ENCODE data around the gene ARAP3. TPM values are rescaled to one million over a fixed set of nuclear protein-coding genes. Genes with fewer than 3 reads are reported as not detected.

The ARAP3 gene
- total and polyA plus RNA-seq, 2 donors (not counting 1 experiment from before 2014, with no cell fraction given) = 0.34 to 3.7 TPM

DNA sequence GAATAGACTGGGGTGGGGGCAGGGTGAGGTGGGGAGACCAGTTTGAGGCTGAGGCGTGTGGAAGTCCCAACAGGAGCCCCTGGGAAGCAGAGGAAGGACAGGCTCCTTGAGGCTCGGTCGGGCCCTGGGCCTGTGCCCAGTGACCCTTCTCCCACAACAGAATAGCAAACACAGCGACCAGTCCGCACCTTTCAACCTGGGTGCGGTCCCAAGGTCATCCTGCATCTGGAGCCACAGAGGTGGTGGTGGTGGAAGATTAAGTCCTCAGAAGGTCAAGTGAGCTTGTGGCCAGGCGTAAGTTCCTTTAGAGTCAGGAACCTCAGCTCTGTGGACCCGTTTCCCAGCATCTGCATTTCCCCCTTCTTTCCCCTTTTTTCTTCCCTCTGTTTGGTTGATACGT, 26.0 kb upstream of the ARAP3 start:
- Mint-ChIP-seq H3K9me3 (ENCODE audit: insufficient read depth) (no peaks in the 10 kb centered on the region), H3K27ac (no peak overlapping the region), H3K27me3 (peaks cover 24% of the 10 kb centered on the region), H3K4me3 (no peak overlapping the region), H3K4me1 (peaks cover 4% of the 10 kb centered on the region)
- Histone ChIP-seq H2AFZ (ENCODE audit: insufficient read depth, low read depth, low read length, poor library complexity, severe bottlenecking) (no peak overlapping the region), H3K4me3 (ENCODE audit: control extremely low read depth in 1 of 5, extremely low read depth in 1 of 5, insufficient read depth in 1 of 5, low read depth in 2 of 5, low read length in 4 of 5) (no peak overlapping the region), H3K9ac (ENCODE audit: low read length) (no peak overlapping the region), H3K9me3 (ENCODE audit: control extremely low read depth in 1 of 3, control insufficient read depth in 2 of 3, insufficient read depth in 1 of 3, low read length in 2 of 3) (peaks cover 0 to 3% (median 0%) of the 10 kb centered on the region in 3 donors), H4K20me1 (ENCODE audit: control insufficient read depth, insufficient read depth, low read length, poor library complexity, severe bottlenecking) (no peaks in the 10 kb centered on the region), H3K27ac (ENCODE audit: low read length in 2 of 2) (no peak overlapping the region), H3K79me2 (ENCODE audit: control insufficient read depth, insufficient read depth, low read length) (no peaks in the 10 kb centered on the region), H3K36me3 (replicated peaks in 1 of 2; ENCODE audit: control extremely low read depth in 1 of 2, control insufficient read depth in 1 of 2, extremely low read depth in 1 of 2, insufficient read depth in 2 of 2, low read length in 1 of 2) (no peaks in the 10 kb centered on the region), H3K27me3 (replicated peaks in 1 of 4; ENCODE audit: control extremely low read depth in 1 of 4, control insufficient read depth in 3 of 4, insufficient read depth in 4 of 4, low read length in 3 of 4) (peaks cover 0 to 25% (median 10%) of the 10 kb centered on the region in 4 experiments), H3K4me2 (replicated peaks; ENCODE audit: low read depth, low read length, poor library complexity, severe bottlenecking) (no peak overlapping the region), H3K4me1 (ENCODE audit: control insufficient read depth in 2 of 2, insufficient read depth in 2 of 2, low read length in 2 of 2) (peaks cover 2 to 4% of the 10 kb centered on the region in 2 donors)
- DNase-seq = no peak
- POLR2A ChIA-PET = no interaction called here
- 71% methylated on average over 2 of the region's 9 CpGs for WGBS (ENCODE audit: insufficient coverage)
- no peak for ATAC-seq (ENCODE audit: low read depth)
- intact Hi-C loops (cut with micrococcal nuclease) = no loop called here
- CTCF ChIA-PET = interaction anchor here (0.6 to 3.1 kb wide), 2 partner anchors 16 to 171 kb away, joined by 4 to 13 read pairs; partner anchors contain the start of gene PCDH1
- no peak for TF ChIP-seq CTCF (IDR thresholded peaks at IDR 0.05)
- no peak for TF ChIP-seq EZH2 (IDR thresholded peaks at IDR 0.05; ENCODE audit: borderline replicate concordance, insufficient read depth, low read depth, low read length, poor library complexity, severe bottlenecking)

GRCh38 chr5:141707510-141707909, 25.5 kb upstream of the ARAP3 start:
- Histone ChIP-seq H3K27ac (ENCODE audit: low read length in 2 of 2) (no peak overlapping the region), H4K20me1 (ENCODE audit: control insufficient read depth, insufficient read depth, low read length, poor library complexity, severe bottlenecking) (no peaks in the 10 kb centered on the region), H2AFZ (ENCODE audit: insufficient read depth, low read depth, low read length, poor library complexity, severe bottlenecking) (no peak overlapping the region), H3K79me2 (ENCODE audit: control insufficient read depth, insufficient read depth, low read length) (no peaks in the 10 kb centered on the region), H3K4me2 (replicated peaks; ENCODE audit: low read depth, low read length, poor library complexity, severe bottlenecking) (no peak overlapping the region), H3K27me3 (replicated peaks in 1 of 4; ENCODE audit: control extremely low read depth in 1 of 4, control insufficient read depth in 3 of 4, insufficient read depth in 4 of 4, low read length in 3 of 4) (peaks cover 0 to 28% (median 12%) of the 10 kb centered on the region in 4 experiments), H3K9ac (ENCODE audit: low read length) (no peak overlapping the region), H3K36me3 (replicated peaks in 1 of 2; ENCODE audit: control extremely low read depth in 1 of 2, control insufficient read depth in 1 of 2, extremely low read depth in 1 of 2, insufficient read depth in 2 of 2, low read length in 1 of 2) (no peaks in the 10 kb centered on the region), H3K4me3 (ENCODE audit: control extremely low read depth in 1 of 5, extremely low read depth in 1 of 5, insufficient read depth in 1 of 5, low read depth in 2 of 5, low read length in 4 of 5) (no peak overlapping the region), H3K4me1 (ENCODE audit: control insufficient read depth in 2 of 2, insufficient read depth in 2 of 2, low read length in 2 of 2) (peaks cover 7 to 8% of the 10 kb centered on the region in 2 donors), H3K9me3 (ENCODE audit: control extremely low read depth in 1 of 3, control insufficient read depth in 2 of 3, insufficient read depth in 1 of 3, low read length in 2 of 3) (peaks cover 0 to 6% (median 0%) of the 10 kb centered on the region in 3 donors)
- Mint-ChIP-seq H3K27ac (no peak overlapping the region), H3K9me3 (ENCODE audit: insufficient read depth) (no peaks in the 10 kb centered on the region), H3K4me3 (no peak overlapping the region), H3K4me1 (peaks cover 9% of the 10 kb centered on the region), H3K27me3 (peaks cover 25% of the 10 kb centered on the region)
- ChIA-PET POLR2A (no interaction called here), CTCF (interaction anchor here (0.6 to 3.1 kb wide), 3 partner anchors 15 to 172 kb away, joined by 3 to 13 read pairs (median 4); partner anchors contain the start of gene PCDH1)
- DNase-seq = no peak
- intact Hi-C loops (cut with micrococcal nuclease) = no loop called here
- TF ChIP-seq EZH2 (IDR thresholded peaks at IDR 0.05; ENCODE audit: borderline replicate concordance, insufficient read depth, low read depth, low read length, poor library complexity, severe bottlenecking) (no peak), CTCF (IDR thresholded peaks at IDR 0.05) (no peak)
- ATAC-seq (ENCODE audit: low read depth) = no peak
- 92% methylated on average over 6 of the region's 8 CpGs for WGBS (ENCODE audit: insufficient coverage)

Measured in B cell (primary cell).